Endothelial cell of umbilical vein (primary cell): ENCODE measurements around the gene VCP. TPM values are rescaled to one million over a fixed set of nuclear protein-coding genes. Genes with fewer than 3 reads are reported as not detected.

Experiments used
- BruUV-seq: library from RNA; stranded (reverse); fragments of 400-500 nt; replicated peaks from 2 replicates; lab custom pipeline; 2021; lab: Mats Ljungman, UMichigan
- CTCF ChIA-PET: fragments of 300-600, 350-600 bp; sonication (Branson Sonifier 250); formaldehyde crosslinking; loops from one replicate; lab custom pipeline; 2021; ENCODE audit warnings: antibody characterized with exemption, inconsistent platforms; lab: Charles Lee
- POLR2A ChIA-PET: fragments of 300-600, 350-600 bp; sonication (Branson Sonifier 250); formaldehyde crosslinking; loops from one replicate; lab custom pipeline; 2021; ENCODE audit warnings: antibody characterized with exemption, inconsistent platforms; lab: Charles Lee
- DNase-seq: peaks from one replicate; pipeline ENCODE4 v3.0.0-alpha.2; 2011; ENCODE audit warnings: low read depth, low spot score
- FAIRE-seq: peaks from 2 replicates; lab custom pipeline; 2011; peaks lifted over from hg19 to GRCh38; lab: Jason Lieb, UNC
- H2AFZ ChIP-seq: 2 replicates; pipeline ENCODE4 v1.6.0; 2012; ENCODE audit warnings: low read depth, low read length, control low read depth, inconsistent platforms
- H3K27ac ChIP-seq: 2 replicates; pipeline ENCODE4 v1.5.1; 2011; ENCODE audit warnings: low read depth, mild to moderate bottlenecking, control low read depth, low read length, moderate library complexity; ENCODE audit not compliant: insufficient read depth
- H3K27me3 ChIP-seq, 2 experiments: 2 replicates each; pipeline versions ENCODE4 v1.6.0 to v1.6.1; 2011; ENCODE audit warnings: low read length in 2 of 2, mixed read lengths in 1 of 2; ENCODE audit not compliant: control insufficient read depth in 2 of 2, insufficient read depth in 2 of 2
- H3K36me3 ChIP-seq, 2 experiments: 2 replicates in 1 of 2; 3 replicates in 1 of 2; pipeline ENCODE4 v1.5.1; 2011; ENCODE audit warnings: low read length in 2 of 2, mild to moderate bottlenecking in 1 of 2, moderate library complexity in 1 of 2; ENCODE audit not compliant: control insufficient read depth in 2 of 2, insufficient read depth in 2 of 2; ENCODE audit errors: extremely low read depth in 1 of 2
- H3K4me1 ChIP-seq: 3 replicates; pipeline ENCODE4 v1.5.1; 2011; ENCODE audit warnings: mild to moderate bottlenecking, low read length; ENCODE audit not compliant: control insufficient read depth, insufficient read depth; ENCODE audit errors: extremely low read depth
- H3K4me2 ChIP-seq: 2 replicates; pipeline ENCODE4 v1.6.1; 2011; ENCODE audit warnings: low read length, control low read depth, mixed read lengths; ENCODE audit not compliant: insufficient read depth
- H3K4me3 ChIP-seq, 3 experiments: fragments of 200-600 bp in 1 of 3; sonication (generic), shearing (Covaris generic) in 1 of 3; replicated peaks in 1 of 3; 2 replicates each; pipeline ENCODE4 v1.5.1; 2011 to 2016; ENCODE audit warnings: control low read depth in 3 of 3, low read length in 3 of 3, mild to moderate bottlenecking in 2 of 3, inconsistent platforms in 1 of 3, low read depth in 1 of 3, moderate library complexity in 1 of 3; ENCODE audit not compliant: insufficient read depth in 1 of 3
- H3K79me2 ChIP-seq: 2 replicates; pipeline ENCODE4 v1.6.0; 2012; ENCODE audit warnings: low read length, inconsistent platforms; ENCODE audit not compliant: control insufficient read depth, insufficient read depth
- H3K9ac ChIP-seq: replicated peaks from 2 replicates; pipeline ENCODE3; 2011; ENCODE audit warnings: low read length, control low read depth; ENCODE audit not compliant: insufficient read depth; ENCODE audit errors: extremely low read depth
- H3K9me1 ChIP-seq: replicated peaks from 3 replicates; pipeline ENCODE4 v1.6.0; 2011; ENCODE audit warnings: mild to moderate bottlenecking, low read length; ENCODE audit not compliant: control insufficient read depth, insufficient read depth; ENCODE audit errors: extremely low read depth
- H3K9me3 ChIP-seq: replicated peaks from 2 replicates; pipeline ENCODE4 v1.5.1; 2012; ENCODE audit warnings: low read length, inconsistent platforms; ENCODE audit not compliant: control insufficient read depth, insufficient read depth
- H4K20me1 ChIP-seq: replicated peaks from 2 replicates; pipeline ENCODE3; 2011; ENCODE audit warnings: mild to moderate bottlenecking, low read length; ENCODE audit not compliant: control insufficient read depth, insufficient read depth; ENCODE audit errors: extremely low read depth
- EZH2 ChIP-seq: IDR thresholded peaks from 2 replicates; pipeline ENCODE4 v1.6.1; 2012; ENCODE audit warnings: borderline replicate concordance, low read depth, mild to moderate bottlenecking, moderate library complexity, low read length, inconsistent platforms; ENCODE audit not compliant: severe bottlenecking
- FOS ChIP-seq: IDR thresholded peaks from 2 replicates; pipeline ENCODE4 v1.6.1; 2011; ENCODE audit warnings: mild to moderate bottlenecking, low read length, moderate library complexity, borderline replicate concordance; ENCODE audit not compliant: insufficient read depth
- GATA2 ChIP-seq: IDR thresholded peaks from 2 replicates; pipeline ENCODE4 v1.7.0; 2011; ENCODE audit warnings: low read depth, mild to moderate bottlenecking, moderate library complexity, mixed read lengths, low read length; ENCODE audit not compliant: insufficient read length, insufficient read depth
- JUN ChIP-seq: IDR thresholded peaks from 2 replicates; pipeline ENCODE4 v1.6.1; 2011; ENCODE audit warnings: borderline replicate concordance, low read depth; ENCODE audit not compliant: insufficient read length, insufficient read depth
- MAX ChIP-seq: IDR thresholded peaks from 2 replicates; pipeline ENCODE4 v1.6.1; 2011; ENCODE audit not compliant: insufficient read depth, insufficient read length
- MYC ChIP-seq: IDR thresholded peaks from one replicate; pipeline ENCODE4 v1.6.1; 2011; ENCODE audit warnings: mild to moderate bottlenecking, low read depth, low read length
- POLR2A ChIP-seq: IDR thresholded peaks from 2 replicates; pipeline ENCODE4 v1.6.1; 2012; ENCODE audit warnings: low read depth, mild to moderate bottlenecking, control low read depth, low read length
- POLR2AphosphoS5 ChIP-seq: IDR thresholded peaks from 2 replicates; pipeline ENCODE4 v1.6.1; 2012; ENCODE audit warnings: low read depth, mild to moderate bottlenecking, control low read depth, low read length, moderate library complexity; ENCODE audit not compliant: insufficient read depth
- dilution Hi-C: fragments of 300-500 bp; cut with MboI; formaldehyde crosslinking; loops from one replicate; pipeline ENCODE4 v1.15.0; 2019; ENCODE audit warnings: low sequenced_read_pairs; ENCODE audit not compliant: extremely low pct_ligation_motif_present
- intact Hi-C: fragments of 100-400 bp; cut with micrococcal nuclease; formaldehyde crosslinking; loops from one replicate; pipeline ENCODE4 v1.10.0; 2022
- polyA plus RNA-seq, 4 experiments: library from polyadenylated mRNA; depleted of rRNA in 3 of 4; stranded (reverse) in 3 of 4; unstranded in 1 of 4; fragments of >200 nt; gene quantifications; 2 replicates each; pipeline versions ENCODE4 v1.2.1 to v1.2.3, GENCODE V29; 2011 to 2012; ENCODE audit warnings: missing spikeins in 1 of 4
- total RNA-seq: library from RNA; stranded (reverse); gene quantifications from 2 replicates; pipeline ENCODE4 v1.2.3, GENCODE V29; 2021
- TF ChIP-seq, protein P1 (sequence below), 2 donors: IDR thresholded peaks; 1 replicate in 1 of 2; 2 replicates in 1 of 2; pipeline ENCODE4 v1.5.1; 2011; ENCODE audit warnings: low read length in 2 of 2, mild to moderate bottlenecking in 2 of 2, moderate library complexity in 2 of 2, control low read depth in 1 of 2, inconsistent platforms in 1 of 2, low read depth in 1 of 2; ENCODE audit not compliant: insufficient read depth in 1 of 2; ENCODE audit errors: extremely low read depth in 1 of 2

VCP gene
- total and polyA plus RNA-seq, 2 donors (not counting 3 experiments of a cell fraction or from before 2014, with no cell fraction given), result 349 to 493 TPM

GRCh38 chr9:35027374-35027773 lies 45.1 kb downstream of the VCP start:
- H3K9ac ChIP-seq, result no peak overlapping the region
- no peaks in the 10 kb centered on the region for H4K20me1 ChIP-seq
- TF ChIP-seq, protein P1, sequence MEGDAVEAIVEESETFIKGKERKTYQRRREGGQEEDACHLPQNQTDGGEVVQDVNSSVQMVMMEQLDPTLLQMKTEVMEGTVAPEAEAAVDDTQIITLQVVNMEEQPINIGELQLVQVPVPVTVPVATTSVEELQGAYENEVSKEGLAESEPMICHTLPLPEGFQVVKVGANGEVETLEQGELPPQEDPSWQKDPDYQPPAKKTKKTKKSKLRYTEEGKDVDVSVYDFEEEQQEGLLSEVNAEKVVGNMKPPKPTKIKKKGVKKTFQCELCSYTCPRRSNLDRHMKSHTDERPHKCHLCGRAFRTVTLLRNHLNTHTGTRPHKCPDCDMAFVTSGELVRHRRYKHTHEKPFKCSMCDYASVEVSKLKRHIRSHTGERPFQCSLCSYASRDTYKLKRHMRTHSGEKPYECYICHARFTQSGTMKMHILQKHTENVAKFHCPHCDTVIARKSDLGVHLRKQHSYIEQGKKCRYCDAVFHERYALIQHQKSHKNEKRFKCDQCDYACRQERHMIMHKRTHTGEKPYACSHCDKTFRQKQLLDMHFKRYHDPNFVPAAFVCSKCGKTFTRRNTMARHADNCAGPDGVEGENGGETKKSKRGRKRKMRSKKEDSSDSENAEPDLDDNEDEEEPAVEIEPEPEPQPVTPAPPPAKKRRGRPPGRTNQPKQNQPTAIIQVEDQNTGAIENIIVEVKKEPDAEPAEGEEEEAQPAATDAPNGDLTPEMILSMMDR (IDR thresholded peaks at IDR 0.05; ENCODE audit: extremely low read depth in 1 of 2, insufficient read depth in 1 of 2, low read depth in 1 of 2, low read length in 2 of 2), result no peak
- TF ChIP-seq MYC, result no peak
- no peak for TF ChIP-seq FOS
- TF ChIP-seq GATA2, result no peak
- TF ChIP-seq POLR2A, result no peak
- no peak for TF ChIP-seq POLR2AphosphoS5
- TF ChIP-seq EZH2, result no peak
- TF ChIP-seq MAX, result no peak
- TF ChIP-seq JUN, result no peak
- H3K27ac ChIP-seq, result no peak overlapping the region
- no peak overlapping the region for H3K4me2 ChIP-seq
- dilution Hi-C loops (no loop called here), intact Hi-C loops (no loop called here)
- H3K27me3 ChIP-seq, result no peaks in the 10 kb centered on the region
- H3K9me3 ChIP-seq, result no peaks in the 10 kb centered on the region
- DNase-seq (no peak), FAIRE-seq (no peak)
- H3K79me2 ChIP-seq, result no peaks in the 10 kb centered on the region
- H3K4me3 ChIP-seq, result no peak overlapping the region
- H2AFZ ChIP-seq, result no peak overlapping the region
- no peaks in the 10 kb centered on the region for H3K36me3 ChIP-seq
- BruUV-seq, result no TSS peak
- ChIA-PET POLR2A (interaction anchor here (1.1 kb wide), 1 partner anchor 45 kb away, joined by 3 read pairs; the partner anchor contains the start of gene VCP), CTCF (interaction anchor here (0.9 to 4.5 kb wide), 7 partner anchors 8 to 128 kb away, joined by 4 to 29 read pairs (median 9); a partner anchor contains a TSS)
- no peaks in the 10 kb centered on the region for H3K9me1 ChIP-seq
- H3K4me1 ChIP-seq, result peaks cover 9% of the 10 kb centered on the region
